ENCODE data around the gene SYCP2L.

GRCh38 chr6:11013721-11014070, 126.8 kb downstream of the SYCP2L start:
- TF ChIP-seq POLR2AphosphoS5 (IDR thresholded peaks at IDR 0.05; ENCODE audit: low read depth, low read length) (no peak), POLR2A (IDR thresholded peaks at IDR 0.05; ENCODE audit: low read depth, low read length) (no peak), TAF1 (IDR thresholded peaks at IDR 0.05; ENCODE audit: borderline replicate concordance, low read depth, low read length) (no peak)

Data from GM12892 (cell line).